Hepatocyte (in vitro differentiated cells): Measurements from ENCODE around the gene PSMD5. TPM values are rescaled to one million over a fixed set of nuclear protein-coding genes. Genes with fewer than 3 reads are reported as not detected.

ENCODE experiments used
- DNase-seq: peaks from one replicate; pipeline ENCODE4 v3.0.0-alpha.2; 2016; ENCODE audit warnings: low spot score
- H2AFZ ChIP-seq: fragments of 200-600 bp; sonication (generic); 2 replicates; pipeline ENCODE4 v1.6.0; 2016; ENCODE audit warnings: antibody characterized with exemption, mild to moderate bottlenecking
- H3K27ac ChIP-seq: fragments of 200-600 bp; sonication (generic); 2 replicates; pipeline ENCODE4 v1.5.1; 2016; ENCODE audit warnings: mild to moderate bottlenecking
- H3K27me3 ChIP-seq: fragments of 200-600 bp; sonication (generic); 2 replicates; pipeline ENCODE4 v1.6.1; 2016
- H3K36me3 ChIP-seq: fragments of 200-600 bp; sonication (generic); replicated peaks from 2 replicates; pipeline ENCODE4 v1.5.1; 2016; ENCODE audit warnings: low read depth; ENCODE audit not compliant: insufficient read depth
- H3K4me1 ChIP-seq: fragments of 200-600 bp; sonication (generic); 2 replicates; pipeline ENCODE4 v1.5.1; 2016; ENCODE audit warnings: mild to moderate bottlenecking, moderate library complexity; ENCODE audit not compliant: insufficient read depth
- H3K4me2 ChIP-seq: fragments of 200-600 bp; sonication (generic); 2 replicates; pipeline ENCODE4 v1.6.0; 2016
- H3K4me3 ChIP-seq: fragments of 200-600 bp; sonication (generic); 2 replicates; pipeline ENCODE4 v1.5.1; 2016; ENCODE audit warnings: mild to moderate bottlenecking
- H3K79me2 ChIP-seq: fragments of 200-600 bp; sonication (generic); 2 replicates; pipeline ENCODE4 v1.6.0; 2017; ENCODE audit warnings: mild to moderate bottlenecking
- H3K9me2 ChIP-seq: fragments of 200-600 bp; sonication (generic); replicated peaks from 2 replicates; pipeline ENCODE4 v1.6.0; 2017; ENCODE audit warnings: mild to moderate bottlenecking; ENCODE audit not compliant: insufficient read depth
- H3K9me3 ChIP-seq: fragments of 200-600 bp; sonication (generic); 2 replicates; pipeline ENCODE4 v1.5.1; 2016; ENCODE audit warnings: low read depth, mild to moderate bottlenecking
- H4K20me1 ChIP-seq: fragments of 200-600 bp; sonication (generic); 2 replicates; pipeline ENCODE4 v1.6.0; 2016; ENCODE audit warnings: mild to moderate bottlenecking; ENCODE audit not compliant: insufficient read depth, poor library complexity, severe bottlenecking
- EZH2 ChIP-seq: fragments of 200-600 bp; sonication (generic); IDR thresholded peaks from 2 replicates; pipeline ENCODE4 v1.6.1; 2016; ENCODE audit warnings: antibody characterized with exemption, mild to moderate bottlenecking, borderline replicate concordance
- EZH2phosphoT487 ChIP-seq: fragments of 200-600 bp; sonication (generic); IDR thresholded peaks from one replicate; pipeline ENCODE4 v1.6.1; 2018; ENCODE audit warnings: antibody characterized with exemption, mild to moderate bottlenecking, low read depth, moderate library complexity; ENCODE audit not compliant: unreplicated experiment, severe bottlenecking
- WGBS: methylation state at CpG from one replicate; pipeline ENCODE4 v1.1.6; 2016; ENCODE audit warnings: low lambda C conversion rate; ENCODE audit errors: missing lambda C conversion rate; 5-methylcytosine and 5-hydroxymethylcytosine counted together
- polyA plus RNA-seq: library from polyadenylated mRNA; unstranded; fragments of >200 nt; fragmentation: Nextera tagmentation; extraction: Ambion mirVana; gene quantifications from 2 replicates; pipeline ENCODE4 v1.2.1, GENCODE V29; 2016
- total RNA-seq: library from RNA; depleted of rRNA; stranded (reverse); fragments of >200 nt; gene quantifications from 2 replicates; pipeline ENCODE4 v1.2.3, GENCODE V29; 2014
- TF ChIP-seq, protein P1 (sequence below): fragments of 200-600 bp; sonication (generic); IDR thresholded peaks from 2 replicates; pipeline ENCODE4 v1.5.1; 2016; ENCODE audit warnings: antibody characterized with exemption, mild to moderate bottlenecking; ENCODE audit not compliant: poor library complexity

PSMD5 gene
- total and polyA plus RNA-seq, 2 experiments from 2014 or later, result 10.4 to 14.7 TPM

DNA sequence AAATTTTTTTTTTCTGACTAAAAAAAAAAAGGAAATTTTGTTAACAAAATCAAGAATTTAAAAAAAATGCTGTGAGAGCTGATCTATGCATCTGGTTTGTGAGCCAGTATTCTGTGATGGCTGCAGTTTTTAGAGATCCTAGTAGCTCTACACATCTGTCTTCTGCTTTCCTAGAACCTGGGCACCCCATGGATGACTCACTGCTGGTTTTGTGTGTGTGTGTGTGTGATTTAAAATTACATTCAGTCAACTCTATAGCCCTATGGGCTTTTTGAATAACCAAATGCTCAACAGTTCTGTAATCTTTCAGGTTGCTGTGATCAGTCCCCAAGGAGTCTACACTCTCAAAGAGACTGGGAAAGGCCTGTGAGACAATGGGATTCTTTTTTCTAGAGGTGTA, 2.5 kb upstream of the PSMD5 start:
- H3K4me1 ChIP-seq, result no peaks in the 10 kb centered on the region
- no peak overlapping the region for H3K27ac ChIP-seq
- no peak overlapping the region for H3K4me2 ChIP-seq
- H3K36me3 ChIP-seq, result no peaks in the 10 kb centered on the region
- no peak for DNase-seq
- TF ChIP-seq EZH2, result no peak
- TF ChIP-seq, protein P1, sequence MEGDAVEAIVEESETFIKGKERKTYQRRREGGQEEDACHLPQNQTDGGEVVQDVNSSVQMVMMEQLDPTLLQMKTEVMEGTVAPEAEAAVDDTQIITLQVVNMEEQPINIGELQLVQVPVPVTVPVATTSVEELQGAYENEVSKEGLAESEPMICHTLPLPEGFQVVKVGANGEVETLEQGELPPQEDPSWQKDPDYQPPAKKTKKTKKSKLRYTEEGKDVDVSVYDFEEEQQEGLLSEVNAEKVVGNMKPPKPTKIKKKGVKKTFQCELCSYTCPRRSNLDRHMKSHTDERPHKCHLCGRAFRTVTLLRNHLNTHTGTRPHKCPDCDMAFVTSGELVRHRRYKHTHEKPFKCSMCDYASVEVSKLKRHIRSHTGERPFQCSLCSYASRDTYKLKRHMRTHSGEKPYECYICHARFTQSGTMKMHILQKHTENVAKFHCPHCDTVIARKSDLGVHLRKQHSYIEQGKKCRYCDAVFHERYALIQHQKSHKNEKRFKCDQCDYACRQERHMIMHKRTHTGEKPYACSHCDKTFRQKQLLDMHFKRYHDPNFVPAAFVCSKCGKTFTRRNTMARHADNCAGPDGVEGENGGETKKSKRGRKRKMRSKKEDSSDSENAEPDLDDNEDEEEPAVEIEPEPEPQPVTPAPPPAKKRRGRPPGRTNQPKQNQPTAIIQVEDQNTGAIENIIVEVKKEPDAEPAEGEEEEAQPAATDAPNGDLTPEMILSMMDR, result no peak
- TF ChIP-seq EZH2phosphoT487, result no peak
- no peaks in the 10 kb centered on the region for H4K20me1 ChIP-seq
- H3K9me2 ChIP-seq, result no peaks in the 10 kb centered on the region
- no peak overlapping the region for H2AFZ ChIP-seq
- no peak overlapping the region for H3K4me3 ChIP-seq
- peaks cover 10% of the 10 kb centered on the region for H3K79me2 ChIP-seq
- H3K9me3 ChIP-seq, result peaks cover 3% of the 10 kb centered on the region
- H3K27me3 ChIP-seq, result no peaks in the 10 kb centered on the region

DNA sequence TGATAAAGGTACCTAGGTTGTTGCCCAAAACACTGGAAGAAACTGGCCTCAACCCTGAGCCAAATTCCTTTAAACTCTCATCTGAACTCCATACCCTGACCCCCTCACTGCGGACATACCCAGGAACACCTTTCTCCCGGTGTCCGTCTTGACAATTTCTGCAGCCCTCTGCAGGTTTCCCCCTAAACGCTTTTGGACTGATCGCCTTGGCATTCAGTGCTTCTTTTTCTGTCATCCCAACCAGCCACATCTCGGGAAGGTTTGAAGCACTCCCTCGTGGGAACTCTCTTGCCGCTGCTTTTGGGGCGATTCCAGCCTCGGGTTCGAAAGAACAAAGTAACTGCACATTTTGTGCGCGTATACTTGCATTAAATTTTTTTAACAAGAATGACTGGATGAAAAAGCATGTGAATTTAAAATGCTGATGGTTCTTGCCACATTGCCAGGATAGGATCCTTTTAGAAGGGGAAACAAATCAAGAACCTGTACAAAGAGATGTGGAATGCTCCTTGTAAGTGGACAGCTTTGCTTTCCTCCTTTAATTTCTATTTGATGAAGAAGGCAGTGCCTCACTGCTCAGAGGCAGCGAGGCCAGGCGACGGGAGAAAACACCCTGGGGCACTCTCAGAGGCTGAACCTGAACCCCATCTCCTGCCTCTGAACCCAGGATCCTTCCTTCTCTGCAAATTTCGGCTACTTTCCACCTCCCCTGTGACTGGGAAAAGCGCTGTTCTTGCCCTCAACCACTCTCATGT, 615 bp downstream of the PSMD5 start:
- Histone ChIP-seq H3K4me1 (no peaks in the 10 kb centered on the region), H4K20me1 (no peaks in the 10 kb centered on the region), H3K9me3 (peaks cover 3% of the 10 kb centered on the region), H3K4me2 (peak overlapping the region; percentile 76), H2AFZ (peak overlapping the region; percentile 93), H3K36me3 (no peaks in the 10 kb centered on the region), H3K9me2 (no peaks in the 10 kb centered on the region), H3K27me3 (no peaks in the 10 kb centered on the region), H3K27ac (peak overlapping the region; percentile 80), H3K4me3 (peak overlapping the region; percentile 33), H3K79me2 (peaks cover 10% of the 10 kb centered on the region)
- WGBS, result 73% methylated on average over 18 of the region's 18 CpGs
- no peak for DNase-seq
- TF ChIP-seq EZH2phosphoT487, result no peak

DNA sequence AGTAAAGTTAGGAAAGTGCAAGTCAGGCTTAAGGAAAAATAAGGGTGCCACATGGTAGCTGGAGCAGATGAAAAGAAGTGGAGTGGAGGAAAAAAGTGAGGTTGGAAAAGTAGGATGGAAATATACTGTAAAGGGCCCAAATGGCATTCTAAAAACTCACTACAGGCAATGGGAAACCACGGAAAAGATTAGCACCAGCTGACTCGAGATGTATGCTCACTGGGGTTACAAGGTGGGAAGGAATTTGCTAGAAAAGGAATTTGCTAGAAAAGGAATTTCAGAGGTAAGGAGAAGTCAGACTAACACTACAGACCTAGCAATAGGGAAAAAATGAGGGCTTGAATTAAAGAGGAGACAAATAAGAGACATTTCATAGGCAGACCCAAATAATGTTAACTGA, 3.6 kb downstream of the PSMD5 start:
- peaks cover 3% of the 10 kb centered on the region for H3K9me3 ChIP-seq
- H3K4me2 ChIP-seq, result no peak overlapping the region
- no peak for DNase-seq
- no peak overlapping the region for H3K4me3 ChIP-seq
- no peak overlapping the region for H3K27ac ChIP-seq
- 52% methylated on average over 2 of the region's 2 CpGs for WGBS
- H3K79me2 ChIP-seq, result peaks cover 10% of the 10 kb centered on the region
- no peaks in the 10 kb centered on the region for H3K36me3 ChIP-seq
- H3K9me2 ChIP-seq, result no peaks in the 10 kb centered on the region
- TF ChIP-seq, protein P1, result no peak
- no peak for TF ChIP-seq EZH2phosphoT487
- TF ChIP-seq EZH2, result no peak
- no peak overlapping the region for H2AFZ ChIP-seq
- H4K20me1 ChIP-seq, result no peaks in the 10 kb centered on the region
- H3K27me3 ChIP-seq, result no peaks in the 10 kb centered on the region
- no peaks in the 10 kb centered on the region for H3K4me1 ChIP-seq

DNA sequence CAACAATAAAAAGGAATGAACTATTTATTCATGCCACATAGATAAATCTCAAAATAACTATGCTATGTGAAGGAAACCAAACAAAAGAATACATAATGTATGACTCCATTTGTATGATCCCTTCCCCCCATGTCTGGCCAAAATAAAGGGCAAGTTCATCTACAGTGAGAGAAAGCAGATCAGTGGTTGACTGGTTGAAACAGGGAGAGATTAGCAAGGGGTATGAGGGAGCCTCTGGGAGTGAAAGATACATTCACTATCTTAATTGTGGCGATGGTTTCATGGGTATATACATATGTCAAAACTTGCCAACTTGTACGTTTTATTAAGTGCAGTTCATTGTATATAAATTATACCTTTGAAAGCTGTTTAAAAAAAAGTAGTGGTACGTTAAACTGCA, 4.8 kb downstream of the PSMD5 start:
- WGBS, result 70% methylated on average over 3 of the region's 3 CpGs
- no peak overlapping the region for H3K27ac ChIP-seq
- no peaks in the 10 kb centered on the region for H3K4me1 ChIP-seq
- no peaks in the 10 kb centered on the region for H3K9me2 ChIP-seq
- H3K36me3 ChIP-seq, result no peaks in the 10 kb centered on the region
- TF ChIP-seq EZH2 (no peak), EZH2phosphoT487 (no peak)
- TF ChIP-seq, protein P1, result no peak
- no peaks in the 10 kb centered on the region for H4K20me1 ChIP-seq
- H2AFZ ChIP-seq, result no peak overlapping the region
- no peak overlapping the region for H3K4me2 ChIP-seq
- no peak overlapping the region for H3K4me3 ChIP-seq
- no peaks in the 10 kb centered on the region for H3K9me3 ChIP-seq
- no peaks in the 10 kb centered on the region for H3K27me3 ChIP-seq
- no peak for DNase-seq
- H3K79me2 ChIP-seq, result peaks cover 10% of the 10 kb centered on the region
